Hepatocyte (in vitro differentiated cells): ENCODE results near the gene SLC66A3.

Experiments used
- EZH2 ChIP-seq: fragments of 200-600 bp; sonication (generic); IDR thresholded peaks from 2 replicates; pipeline ENCODE4 v1.6.1; 2016; ENCODE audit warnings: antibody characterized with exemption, mild to moderate bottlenecking, borderline replicate concordance
- EZH2phosphoT487 ChIP-seq: fragments of 200-600 bp; sonication (generic); IDR thresholded peaks from one replicate; pipeline ENCODE4 v1.6.1; 2018; ENCODE audit warnings: antibody characterized with exemption, mild to moderate bottlenecking, low read depth, moderate library complexity; ENCODE audit not compliant: unreplicated experiment, severe bottlenecking
- TF ChIP-seq, protein P1 (sequence below): fragments of 200-600 bp; sonication (generic); IDR thresholded peaks from 2 replicates; pipeline ENCODE4 v1.5.1; 2016; ENCODE audit warnings: antibody characterized with exemption, mild to moderate bottlenecking; ENCODE audit not compliant: poor library complexity

DNA sequence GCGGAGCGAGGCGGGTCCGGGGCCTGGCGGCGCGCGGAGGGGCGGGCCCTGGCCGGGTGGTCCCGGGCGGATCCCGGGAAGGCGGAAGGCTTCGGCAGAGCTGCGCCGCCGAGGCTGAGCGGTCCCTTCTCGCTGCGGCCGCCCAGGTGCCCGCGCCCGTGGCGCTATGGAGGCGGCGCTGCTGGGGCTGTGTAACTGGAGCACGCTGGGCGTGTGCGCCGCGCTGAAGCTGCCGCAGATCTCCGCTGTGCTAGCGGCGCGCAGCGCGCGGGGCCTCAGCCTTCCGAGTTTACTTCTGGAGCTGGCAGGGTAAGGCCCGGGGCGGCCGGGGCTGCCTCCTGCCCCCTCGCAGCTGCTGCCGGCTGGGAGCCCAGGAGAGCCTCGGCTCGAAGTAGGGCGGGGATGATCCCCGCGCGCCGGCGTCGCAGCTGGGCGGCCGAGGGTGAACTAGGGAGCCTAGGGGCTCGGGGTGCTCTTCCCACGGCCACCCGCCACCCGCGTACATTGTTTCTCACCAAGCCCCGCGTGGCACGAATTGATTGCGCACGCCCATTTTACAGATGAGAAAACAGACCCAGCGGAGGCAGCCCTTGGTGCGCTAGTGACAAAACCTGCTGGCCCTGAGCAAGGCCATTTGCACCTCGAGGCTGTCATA, at the start of gene SLC66A3:
- TF ChIP-seq, protein P1, sequence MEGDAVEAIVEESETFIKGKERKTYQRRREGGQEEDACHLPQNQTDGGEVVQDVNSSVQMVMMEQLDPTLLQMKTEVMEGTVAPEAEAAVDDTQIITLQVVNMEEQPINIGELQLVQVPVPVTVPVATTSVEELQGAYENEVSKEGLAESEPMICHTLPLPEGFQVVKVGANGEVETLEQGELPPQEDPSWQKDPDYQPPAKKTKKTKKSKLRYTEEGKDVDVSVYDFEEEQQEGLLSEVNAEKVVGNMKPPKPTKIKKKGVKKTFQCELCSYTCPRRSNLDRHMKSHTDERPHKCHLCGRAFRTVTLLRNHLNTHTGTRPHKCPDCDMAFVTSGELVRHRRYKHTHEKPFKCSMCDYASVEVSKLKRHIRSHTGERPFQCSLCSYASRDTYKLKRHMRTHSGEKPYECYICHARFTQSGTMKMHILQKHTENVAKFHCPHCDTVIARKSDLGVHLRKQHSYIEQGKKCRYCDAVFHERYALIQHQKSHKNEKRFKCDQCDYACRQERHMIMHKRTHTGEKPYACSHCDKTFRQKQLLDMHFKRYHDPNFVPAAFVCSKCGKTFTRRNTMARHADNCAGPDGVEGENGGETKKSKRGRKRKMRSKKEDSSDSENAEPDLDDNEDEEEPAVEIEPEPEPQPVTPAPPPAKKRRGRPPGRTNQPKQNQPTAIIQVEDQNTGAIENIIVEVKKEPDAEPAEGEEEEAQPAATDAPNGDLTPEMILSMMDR, result peak; percentile 4
- no peak for TF ChIP-seq EZH2
- no peak for TF ChIP-seq EZH2phosphoT487
